K562 (cell line): ENCODE results near the gene PTPN18.

Experiments
- ARID1B ChIP-seq: fragments of 450-650 bp; IDR thresholded peaks from 2 replicates; pipeline ENCODE4 v1.6.1; 2016; ENCODE audit warnings: antibody characterized with exemption, mild to moderate bottlenecking, inconsistent platforms
- EP300 ChIP-seq: IDR thresholded peaks from 2 replicates; pipeline ENCODE4 v1.6.1; 2012; ENCODE audit warnings: low read length, improper control_type of control experiment
- KDM1A ChIP-seq, 2 experiments: fragments of 450-650 bp; IDR thresholded peaks; 2 replicates each; pipeline ENCODE4 v1.6.1; 2016; ENCODE audit warnings: mild to moderate bottlenecking in 2 of 2
- POLR2AphosphoS5 ChIP-seq: IDR thresholded peaks from 2 replicates; pipeline ENCODE4 v1.6.1; 2011; ENCODE audit warnings: mild to moderate bottlenecking, low read depth, low read length, moderate library complexity; ENCODE audit not compliant: control insufficient read depth, insufficient read depth
- POLR3A ChIP-seq: IDR thresholded peaks from 2 replicates; pipeline ENCODE4 v1.6.1; 2011; ENCODE audit warnings: borderline replicate concordance, mild to moderate bottlenecking, moderate library complexity; ENCODE audit not compliant: insufficient read length, insufficient read depth; ENCODE audit errors: extremely low read depth
- RAD51 ChIP-seq: fragments of 450-650 bp; IDR thresholded peaks from 2 replicates; pipeline ENCODE4 v1.7.1; 2016; ENCODE audit warnings: low read depth, mild to moderate bottlenecking, borderline replicate concordance
- TAF1 ChIP-seq: IDR thresholded peaks from 2 replicates; pipeline ENCODE4 v1.6.1; 2011; ENCODE audit warnings: mild to moderate bottlenecking, low read length, moderate library complexity; ENCODE audit not compliant: insufficient read depth, control insufficient read depth, severe bottlenecking; ENCODE audit errors: extremely low read depth
- ZNF696 ChIP-seq: fragments of 250-450 bp; sonication (Bioruptor Pico); conservative IDR thresholded peaks from 2 replicates; pipeline ENCODE4 v1.4.0; 2020; ENCODE audit warnings: mild to moderate bottlenecking, moderate library complexity
- TF ChIP-seq, protein P1 (sequence below): sonication (generic); formaldehyde crosslinking; IDR thresholded peaks from 2 replicates; pipeline ENCODE4 v1.8.0; 2023; ENCODE audit warnings: missing genetic modification reagents, mild to moderate bottlenecking, borderline replicate concordance
- TF ChIP-seq, protein P2 (sequence below): fragments of 250-450 bp; sonication (Bioruptor Pico); IDR thresholded peaks from 2 replicates; pipeline ENCODE4 v1.4.0; 2020; ENCODE audit warnings: mild to moderate bottlenecking, moderate library complexity
- TF ChIP-seq, protein P3 (sequence below): sonication (generic); formaldehyde crosslinking; IDR thresholded peaks from 2 replicates; pipeline ENCODE4 v1.8.1; 2023; ENCODE audit warnings: mild to moderate bottlenecking, missing genetic modification reagents

DNA sequence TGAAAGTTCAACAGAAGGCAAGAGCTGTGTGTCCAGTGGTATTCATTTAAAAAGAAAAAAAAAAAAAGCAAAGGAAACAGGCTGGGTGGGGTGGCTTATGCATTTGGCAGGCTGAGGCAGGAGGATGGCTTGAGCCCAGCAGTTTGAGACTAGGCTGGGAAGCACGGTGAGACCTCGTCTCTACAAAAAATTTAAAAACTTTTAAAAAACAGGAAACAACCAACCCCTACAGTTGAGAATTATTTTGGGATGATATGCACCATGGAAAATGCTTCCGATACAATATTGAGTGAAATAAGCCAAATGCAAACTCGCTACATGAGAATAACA lies 31.2 kb downstream of the PTPN18 start:
- no peak for TF ChIP-seq ARID1B
- TF ChIP-seq, protein P1, sequence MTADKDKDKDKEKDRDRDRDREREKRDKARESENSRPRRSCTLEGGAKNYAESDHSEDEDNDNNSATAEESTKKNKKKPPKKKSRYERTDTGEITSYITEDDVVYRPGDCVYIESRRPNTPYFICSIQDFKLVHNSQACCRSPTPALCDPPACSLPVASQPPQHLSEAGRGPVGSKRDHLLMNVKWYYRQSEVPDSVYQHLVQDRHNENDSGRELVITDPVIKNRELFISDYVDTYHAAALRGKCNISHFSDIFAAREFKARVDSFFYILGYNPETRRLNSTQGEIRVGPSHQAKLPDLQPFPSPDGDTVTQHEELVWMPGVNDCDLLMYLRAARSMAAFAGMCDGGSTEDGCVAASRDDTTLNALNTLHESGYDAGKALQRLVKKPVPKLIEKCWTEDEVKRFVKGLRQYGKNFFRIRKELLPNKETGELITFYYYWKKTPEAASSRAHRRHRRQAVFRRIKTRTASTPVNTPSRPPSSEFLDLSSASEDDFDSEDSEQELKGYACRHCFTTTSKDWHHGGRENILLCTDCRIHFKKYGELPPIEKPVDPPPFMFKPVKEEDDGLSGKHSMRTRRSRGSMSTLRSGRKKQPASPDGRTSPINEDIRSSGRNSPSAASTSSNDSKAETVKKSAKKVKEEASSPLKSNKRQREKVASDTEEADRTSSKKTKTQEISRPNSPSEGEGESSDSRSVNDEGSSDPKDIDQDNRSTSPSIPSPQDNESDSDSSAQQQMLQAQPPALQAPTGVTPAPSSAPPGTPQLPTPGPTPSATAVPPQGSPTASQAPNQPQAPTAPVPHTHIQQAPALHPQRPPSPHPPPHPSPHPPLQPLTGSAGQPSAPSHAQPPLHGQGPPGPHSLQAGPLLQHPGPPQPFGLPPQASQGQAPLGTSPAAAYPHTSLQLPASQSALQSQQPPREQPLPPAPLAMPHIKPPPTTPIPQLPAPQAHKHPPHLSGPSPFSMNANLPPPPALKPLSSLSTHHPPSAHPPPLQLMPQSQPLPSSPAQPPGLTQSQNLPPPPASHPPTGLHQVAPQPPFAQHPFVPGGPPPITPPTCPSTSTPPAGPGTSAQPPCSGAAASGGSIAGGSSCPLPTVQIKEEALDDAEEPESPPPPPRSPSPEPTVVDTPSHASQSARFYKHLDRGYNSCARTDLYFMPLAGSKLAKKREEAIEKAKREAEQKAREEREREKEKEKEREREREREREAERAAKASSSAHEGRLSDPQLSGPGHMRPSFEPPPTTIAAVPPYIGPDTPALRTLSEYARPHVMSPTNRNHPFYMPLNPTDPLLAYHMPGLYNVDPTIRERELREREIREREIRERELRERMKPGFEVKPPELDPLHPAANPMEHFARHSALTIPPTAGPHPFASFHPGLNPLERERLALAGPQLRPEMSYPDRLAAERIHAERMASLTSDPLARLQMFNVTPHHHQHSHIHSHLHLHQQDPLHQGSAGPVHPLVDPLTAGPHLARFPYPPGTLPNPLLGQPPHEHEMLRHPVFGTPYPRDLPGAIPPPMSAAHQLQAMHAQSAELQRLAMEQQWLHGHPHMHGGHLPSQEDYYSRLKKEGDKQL (CRISPR knock-in tag): no peak
- no peak for TF ChIP-seq ZNF696 (CRISPR knock-in tag)
- no peak for TF ChIP-seq KDM1A (IDR thresholded peaks at IDR 0.05)
- TF ChIP-seq, protein P2, sequence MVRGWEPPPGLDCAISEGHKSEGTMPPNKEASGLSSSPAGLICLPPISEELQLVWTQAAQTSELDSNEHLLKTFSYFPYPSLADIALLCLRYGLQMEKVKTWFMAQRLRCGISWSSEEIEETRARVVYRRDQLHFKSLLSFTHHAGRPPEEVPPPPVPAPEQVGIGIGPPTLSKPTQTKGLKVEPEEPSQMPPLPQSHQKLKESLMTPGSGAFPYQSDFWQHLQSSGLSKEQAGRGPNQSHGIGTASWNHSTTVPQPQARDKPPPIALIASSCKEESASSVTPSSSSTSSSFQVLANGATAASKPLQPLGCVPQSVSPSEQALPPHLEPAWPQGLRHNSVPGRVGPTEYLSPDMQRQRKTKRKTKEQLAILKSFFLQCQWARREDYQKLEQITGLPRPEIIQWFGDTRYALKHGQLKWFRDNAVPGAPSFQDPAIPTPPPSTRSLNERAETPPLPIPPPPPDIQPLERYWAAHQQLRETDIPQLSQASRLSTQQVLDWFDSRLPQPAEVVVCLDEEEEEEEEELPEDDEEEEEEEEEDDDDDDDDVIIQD (CRISPR knock-in tag): no peak
- TF ChIP-seq EP300: no peak
- TF ChIP-seq, protein P3, sequence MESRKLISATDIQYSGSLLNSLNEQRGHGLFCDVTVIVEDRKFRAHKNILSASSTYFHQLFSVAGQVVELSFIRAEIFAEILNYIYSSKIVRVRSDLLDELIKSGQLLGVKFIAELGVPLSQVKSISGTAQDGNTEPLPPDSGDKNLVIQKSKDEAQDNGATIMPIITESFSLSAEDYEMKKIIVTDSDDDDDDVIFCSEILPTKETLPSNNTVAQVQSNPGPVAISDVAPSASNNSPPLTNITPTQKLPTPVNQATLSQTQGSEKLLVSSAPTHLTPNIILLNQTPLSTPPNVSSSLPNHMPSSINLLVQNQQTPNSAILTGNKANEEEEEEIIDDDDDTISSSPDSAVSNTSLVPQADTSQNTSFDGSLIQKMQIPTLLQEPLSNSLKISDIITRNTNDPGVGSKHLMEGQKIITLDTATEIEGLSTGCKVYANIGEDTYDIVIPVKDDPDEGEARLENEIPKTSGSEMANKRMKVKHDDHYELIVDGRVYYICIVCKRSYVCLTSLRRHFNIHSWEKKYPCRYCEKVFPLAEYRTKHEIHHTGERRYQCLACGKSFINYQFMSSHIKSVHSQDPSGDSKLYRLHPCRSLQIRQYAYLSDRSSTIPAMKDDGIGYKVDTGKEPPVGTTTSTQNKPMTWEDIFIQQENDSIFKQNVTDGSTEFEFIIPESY (CRISPR knock-in tag): no peak
- TF ChIP-seq POLR2AphosphoS5: no peak
- TF ChIP-seq RAD51: no peak
- TF ChIP-seq POLR3A: no peak
- TF ChIP-seq TAF1: no peak
